ENCODE results near the gene LMOD3.

LMOD3 gene

GRCh38 chr3:69122403-69122802 is at the start of gene LMOD3:
TSS of gene LMOD3 (minus strand) at chr3:69122595. CDS start at chr3:69122386, 209 bp downstream.
- no peak for DNase-seq (ENCODE audit: low spot score)

- DNase-seq (ENCODE audit: low spot score): no peak
Measured at GRCh38 chr3:69172058-69172457, 49.7 kb upstream of the LMOD3 start.

GRCh38 chr3:69166446-69166845 is 44.1 kb upstream of the LMOD3 start:
- DNase-seq (ENCODE audit: low spot score): no peak

DNA sequence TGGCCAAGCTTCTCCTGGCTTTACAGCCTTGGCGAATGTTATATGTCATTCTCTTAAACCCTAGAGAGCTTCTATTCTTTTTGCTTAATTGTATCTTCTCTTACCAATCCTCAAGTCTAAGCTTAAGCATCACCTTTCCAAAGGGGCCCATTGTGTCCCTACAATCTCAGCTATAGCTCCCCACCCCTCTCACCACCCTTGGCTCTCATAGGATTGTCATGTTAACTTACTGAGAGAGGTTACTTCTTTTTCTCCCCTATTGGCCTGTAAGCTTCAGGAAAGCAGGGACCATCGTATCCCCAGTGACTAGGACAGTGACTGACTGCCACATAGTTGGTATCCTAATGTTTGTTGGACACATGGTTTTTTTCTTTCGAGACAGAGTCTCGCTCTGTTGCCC is 43.3 kb upstream of the LMOD3 start:
- no peak for DNase-seq (ENCODE audit: low spot score)

DNA sequence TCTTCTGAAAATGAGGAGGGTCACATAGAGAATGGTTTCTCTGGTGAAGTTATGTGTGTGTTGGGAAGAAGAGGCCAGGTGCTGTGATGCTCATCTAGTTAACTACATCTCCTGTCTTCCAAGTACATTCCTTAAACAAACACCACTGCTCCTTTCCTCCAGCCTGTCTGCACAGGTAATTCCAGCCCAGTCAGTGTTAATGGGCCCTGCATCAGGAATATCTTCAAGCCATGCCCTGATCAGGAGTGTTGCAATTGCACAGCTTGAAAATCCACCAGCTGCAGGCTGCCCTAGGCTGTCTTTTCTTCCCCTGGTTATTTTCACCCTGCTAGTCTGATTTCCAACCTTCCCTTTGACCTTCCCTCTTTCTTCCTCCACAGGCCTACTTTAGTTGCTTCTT is 41.9 kb upstream of the LMOD3 start:
- DNase-seq (ENCODE audit: low spot score): no peak

- DNase-seq (ENCODE audit: low spot score): no peak
Measured at GRCh38 chr3:69162308-69162980, 40.0 kb upstream of the LMOD3 start.

- peak; percentile 70 for DNase-seq (ENCODE audit: low spot score)
Measured at GRCh38 chr3:69161587-69162307, 39.4 kb upstream of the LMOD3 start.

GRCh38 chr3:69160525-69160924 is 38.1 kb upstream of the LMOD3 start:
- DNase-seq (ENCODE audit: low spot score): no peak

DNA sequence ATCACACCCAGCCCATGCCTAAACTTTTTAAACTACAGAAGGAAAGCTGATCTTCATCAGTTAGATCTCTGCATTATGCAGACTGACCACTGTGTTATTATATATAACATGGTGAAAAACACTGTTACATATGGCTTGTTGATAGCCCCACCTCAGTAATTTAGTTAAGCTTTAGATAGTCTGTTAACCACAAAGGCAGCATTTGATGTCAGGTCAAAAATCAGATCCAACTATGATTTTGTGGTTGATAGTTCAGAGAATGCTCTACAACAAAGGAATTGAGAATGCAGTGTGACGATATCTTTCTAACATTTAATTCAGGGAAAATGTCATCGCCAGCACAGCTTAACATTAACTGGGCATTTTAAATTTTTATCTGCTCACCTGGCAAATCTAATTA is 37.7 kb upstream of the LMOD3 start:
- no peak for DNase-seq (ENCODE audit: low spot score)

GRCh38 chr3:69149586-69149985 is 27.2 kb upstream of the LMOD3 start:
- no peak for DNase-seq (ENCODE audit: low spot score)

GRCh38 chr3:69145688-69146087 is 23.3 kb upstream of the LMOD3 start:
- no peak for DNase-seq (ENCODE audit: low spot score)

DNA sequence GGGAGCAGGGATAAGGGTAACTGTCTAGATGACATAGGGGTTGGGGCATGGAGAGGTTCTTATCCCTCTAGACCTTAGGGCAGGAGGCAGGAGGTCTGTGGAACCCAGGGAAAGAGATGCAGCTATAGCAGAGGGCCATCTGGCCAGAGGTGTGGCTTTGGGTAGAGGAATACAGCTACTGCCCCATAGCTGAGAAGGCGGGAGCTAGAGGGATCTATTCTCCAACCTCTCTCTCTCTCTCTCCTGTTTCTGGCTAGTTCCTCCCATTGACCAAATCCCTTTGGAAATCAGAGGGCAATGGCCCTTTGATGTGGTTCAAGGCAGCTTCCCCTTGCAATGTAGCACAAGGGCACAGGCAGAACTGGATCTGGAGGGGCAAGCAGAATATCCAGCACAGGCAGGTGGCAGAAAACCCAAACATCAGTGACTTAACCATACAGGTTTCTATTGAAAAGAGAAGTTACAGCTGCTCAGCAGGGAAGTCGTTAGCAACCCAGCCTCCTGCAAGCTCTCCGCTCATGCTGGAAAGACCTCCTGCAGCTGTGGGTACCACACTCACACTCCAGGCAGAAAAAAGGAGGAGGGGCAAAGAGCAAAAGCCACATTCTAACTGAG is 22.3 kb upstream of the LMOD3 start:
- no peak for DNase-seq (ENCODE audit: low spot score)

- peak; percentile 24 for DNase-seq (ENCODE audit: low spot score)
Measured at GRCh38 chr3:69143612-69144011, 21.2 kb upstream of the LMOD3 start.

GRCh38 chr3:69142797-69143454 is 20.5 kb upstream of the LMOD3 start:
- DNase-seq (ENCODE audit: low spot score): no peak

DNA sequence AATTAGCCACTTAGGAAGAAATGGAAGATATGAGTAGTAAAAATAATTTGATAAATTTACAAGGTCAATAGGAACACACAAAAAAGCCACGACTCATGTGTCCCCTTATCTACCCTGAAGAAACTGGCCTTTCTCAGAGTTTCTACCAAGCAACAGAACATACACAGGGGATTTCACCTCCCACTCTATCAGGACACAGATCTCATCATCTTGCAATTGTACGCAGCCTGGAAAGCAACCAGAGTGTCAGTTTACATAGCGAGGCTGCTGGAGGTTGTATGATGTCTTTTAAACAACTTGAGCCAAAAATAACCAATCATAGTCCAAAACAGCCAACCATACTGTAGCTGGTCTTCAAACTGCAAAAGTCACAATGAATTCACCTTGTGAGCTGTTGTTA is 19.7 kb upstream of the LMOD3 start:
- DNase-seq (ENCODE audit: low spot score): no peak

DNA sequence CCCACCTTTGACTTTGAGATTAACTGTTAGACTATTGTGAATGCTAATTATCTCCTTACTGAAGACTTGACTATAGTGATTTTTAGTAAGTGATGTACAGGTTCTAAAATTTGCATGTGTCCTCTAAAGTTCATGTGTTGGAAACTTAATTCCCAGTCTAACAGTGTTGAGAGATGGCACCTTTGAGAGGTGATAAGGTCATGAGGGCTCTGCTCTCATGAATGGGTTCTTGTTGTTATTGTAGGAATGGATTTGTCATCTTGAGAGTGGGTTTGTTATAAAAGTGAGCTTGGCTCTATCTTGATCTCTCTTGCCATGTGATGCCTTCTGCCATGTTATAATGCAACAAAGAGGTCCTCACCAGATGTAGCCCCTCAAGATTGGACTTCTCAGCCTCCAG is 18.9 kb upstream of the LMOD3 start:
- no peak for DNase-seq (ENCODE audit: low spot score)

DNA sequence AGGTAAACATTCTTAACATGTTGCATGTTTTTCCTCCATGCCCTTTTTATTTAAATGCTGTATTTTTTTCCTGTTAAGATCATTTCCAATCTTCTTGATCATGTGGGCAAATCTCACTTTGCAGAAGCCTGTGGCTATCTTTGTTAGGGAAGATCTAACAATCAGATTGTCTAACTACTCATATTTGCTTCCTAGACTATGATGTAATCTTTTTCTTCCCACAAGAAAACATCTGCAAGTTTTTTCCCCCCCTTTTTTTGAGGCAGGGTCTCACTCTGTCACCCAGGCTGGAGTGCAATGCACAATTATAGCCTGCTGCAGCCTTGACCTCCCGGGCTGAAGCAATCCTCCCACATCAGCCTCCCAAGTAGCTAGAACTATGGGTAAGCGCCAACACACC is 15.0 kb upstream of the LMOD3 start:
- DNase-seq (ENCODE audit: low spot score): no peak

DNA sequence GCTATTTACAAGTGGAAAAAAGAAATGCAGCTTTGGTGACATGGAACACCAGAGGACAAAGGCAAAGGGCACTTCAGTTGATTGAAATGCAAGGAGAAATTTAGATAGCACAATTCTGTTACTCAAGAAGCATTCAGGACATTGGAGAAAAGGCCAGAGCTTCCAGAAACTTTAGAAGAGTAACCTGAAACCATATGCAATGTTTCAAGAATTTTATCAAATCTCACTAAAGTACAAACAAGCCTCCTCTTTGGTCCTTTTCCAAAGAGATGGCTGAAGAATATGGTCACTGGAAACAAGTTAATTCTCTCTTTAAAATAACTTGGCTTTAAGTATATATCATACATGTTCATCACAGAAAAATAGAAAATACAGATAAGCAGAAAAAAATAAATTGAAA is 14.6 kb upstream of the LMOD3 start:
- DNase-seq (ENCODE audit: low spot score): no peak

GRCh38 chr3:69130689-69131088 is 8.3 kb upstream of the LMOD3 start:
- no peak for DNase-seq (ENCODE audit: low spot score)

DNA sequence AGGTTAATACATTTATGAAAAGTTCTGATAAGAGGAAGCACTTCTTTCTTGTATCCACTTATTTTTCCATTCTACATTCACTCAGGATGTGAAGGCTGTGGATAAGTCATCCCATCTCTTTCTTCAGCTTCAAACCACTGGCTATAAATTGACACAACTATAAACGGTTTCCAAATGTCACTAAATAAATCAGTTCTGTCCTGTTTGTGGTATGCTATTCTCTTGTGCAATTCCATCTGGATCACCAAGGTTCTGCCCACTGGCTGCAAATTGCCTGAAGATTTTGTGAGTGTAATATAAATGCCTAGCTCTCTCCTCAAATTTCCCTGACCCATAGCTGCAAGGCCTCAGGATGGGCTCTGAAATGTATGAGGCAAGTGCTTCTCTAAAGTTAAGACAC is 7.1 kb upstream of the LMOD3 start:
- DNase-seq (ENCODE audit: low spot score): no peak

- DNase-seq (ENCODE audit: low spot score): no peak
Measured at GRCh38 chr3:69128509-69128908, 6.1 kb upstream of the LMOD3 start.

- no peak for DNase-seq (ENCODE audit: low spot score)
Measured at GRCh38 chr3:69126999-69127398, 4.6 kb upstream of the LMOD3 start.

DNA sequence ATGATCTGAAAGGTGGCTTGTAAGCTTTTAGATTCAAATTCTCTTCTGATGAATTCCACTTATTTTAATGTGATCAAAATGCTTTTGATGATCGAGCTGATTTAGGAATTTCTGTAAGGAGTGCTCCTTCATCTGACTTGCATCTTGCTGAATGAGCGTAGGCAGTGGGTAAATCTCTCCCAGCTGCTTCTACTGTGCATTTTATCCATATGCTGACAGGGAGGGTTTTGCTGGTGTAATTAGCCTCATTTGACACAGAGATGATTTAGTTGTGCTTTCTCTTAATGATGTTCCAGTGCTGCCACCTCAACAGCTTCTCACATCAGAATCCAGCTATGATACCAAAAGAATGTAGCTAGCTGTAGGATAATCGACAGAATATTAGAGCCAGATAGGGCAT is 3.8 kb upstream of the LMOD3 start:
- DNase-seq (ENCODE audit: low spot score): no peak
